ENCODE measurements around the gene MTMR4.

MTMR4 gene

GRCh38 chr17:58521680-58522079, 7.2 kb upstream of the MTMR4 start:
- Mint-ChIP-seq H3K4me3 (no peak overlapping the region), H3K36me3 (ENCODE audit: low read depth) (no peaks in the 10 kb centered on the region), H3K4me1 (peaks cover 29% of the 10 kb centered on the region), H3K27ac (no peak overlapping the region), H3K27me3 (ENCODE audit: low read depth, poor library complexity) (peaks cover 9% of the 10 kb centered on the region), H3K9me3 (no peaks in the 10 kb centered on the region)
- DNase-seq, result no peak
- TF ChIP-seq, protein P1, sequence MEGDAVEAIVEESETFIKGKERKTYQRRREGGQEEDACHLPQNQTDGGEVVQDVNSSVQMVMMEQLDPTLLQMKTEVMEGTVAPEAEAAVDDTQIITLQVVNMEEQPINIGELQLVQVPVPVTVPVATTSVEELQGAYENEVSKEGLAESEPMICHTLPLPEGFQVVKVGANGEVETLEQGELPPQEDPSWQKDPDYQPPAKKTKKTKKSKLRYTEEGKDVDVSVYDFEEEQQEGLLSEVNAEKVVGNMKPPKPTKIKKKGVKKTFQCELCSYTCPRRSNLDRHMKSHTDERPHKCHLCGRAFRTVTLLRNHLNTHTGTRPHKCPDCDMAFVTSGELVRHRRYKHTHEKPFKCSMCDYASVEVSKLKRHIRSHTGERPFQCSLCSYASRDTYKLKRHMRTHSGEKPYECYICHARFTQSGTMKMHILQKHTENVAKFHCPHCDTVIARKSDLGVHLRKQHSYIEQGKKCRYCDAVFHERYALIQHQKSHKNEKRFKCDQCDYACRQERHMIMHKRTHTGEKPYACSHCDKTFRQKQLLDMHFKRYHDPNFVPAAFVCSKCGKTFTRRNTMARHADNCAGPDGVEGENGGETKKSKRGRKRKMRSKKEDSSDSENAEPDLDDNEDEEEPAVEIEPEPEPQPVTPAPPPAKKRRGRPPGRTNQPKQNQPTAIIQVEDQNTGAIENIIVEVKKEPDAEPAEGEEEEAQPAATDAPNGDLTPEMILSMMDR (IDR thresholded peaks at IDR 0.05), result no peak

- H3K27ac Mint-ChIP-seq, result no peak overlapping the region
- H3K27me3 Mint-ChIP-seq (ENCODE audit: low read depth, poor library complexity), result peaks cover 9% of the 10 kb centered on the region
- TF ChIP-seq, protein P1 (IDR thresholded peaks at IDR 0.05), result peak; percentile 63
- H3K4me1 Mint-ChIP-seq, result peaks cover 31% of the 10 kb centered on the region
- H3K36me3 Mint-ChIP-seq (ENCODE audit: low read depth), result no peaks in the 10 kb centered on the region
- no peak overlapping the region for H3K4me3 Mint-ChIP-seq
- peak; percentile 53 for DNase-seq
- H3K9me3 Mint-ChIP-seq, result no peaks in the 10 kb centered on the region
These were observed 6.5 kb upstream of the MTMR4 start for GRCh38 chr17:58520843-58521430.

DNA sequence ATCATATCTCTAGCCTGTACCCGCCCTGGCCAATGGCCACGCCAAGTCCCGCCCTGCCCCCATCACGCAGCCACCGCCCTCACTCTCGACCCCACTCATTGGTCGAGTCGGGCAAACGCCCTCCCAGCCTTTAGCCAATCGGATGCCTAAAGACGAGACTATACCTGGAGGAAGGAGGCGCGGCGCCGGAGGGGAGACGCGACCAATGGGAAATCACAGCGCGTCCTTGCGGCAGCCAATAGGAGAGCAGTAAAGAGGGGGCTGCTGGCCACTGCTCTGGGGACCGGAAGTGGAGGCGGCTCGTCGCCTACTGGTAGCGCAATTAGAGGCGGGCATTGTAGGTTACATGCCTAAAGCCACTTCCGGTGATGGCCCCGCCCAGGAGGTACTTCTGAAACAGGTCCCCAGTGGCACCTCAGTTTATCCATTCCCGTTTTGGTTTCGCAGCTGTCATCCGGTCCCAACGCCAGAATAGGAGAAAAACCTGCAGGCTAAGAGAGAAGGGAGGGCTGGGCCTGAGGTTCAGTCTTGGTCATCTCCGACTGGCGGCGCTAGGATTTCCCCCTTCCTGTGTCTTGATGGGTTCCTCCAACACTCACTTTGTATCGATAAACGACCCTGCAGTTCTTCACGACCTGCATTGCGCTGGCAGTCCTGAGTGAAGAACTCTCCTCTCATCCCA, 3.6 kb upstream of the MTMR4 start:
- Mint-ChIP-seq H3K27me3 (ENCODE audit: low read depth, poor library complexity) (peaks cover 12% of the 10 kb centered on the region), H3K4me1 (peaks cover 44% of the 10 kb centered on the region), H3K9me3 (no peaks in the 10 kb centered on the region), H3K36me3 (ENCODE audit: low read depth) (no peaks in the 10 kb centered on the region), H3K27ac (peak overlapping the region; percentile 100), H3K4me3 (peak overlapping the region; percentile 93)
- TF ChIP-seq, protein P1 (IDR thresholded peaks at IDR 0.05), result no peak
- DNase-seq, result peak; percentile 98

GRCh38 chr17:58517378-58517927, 3.0 kb upstream of the MTMR4 start:
- H3K4me3 Mint-ChIP-seq, result peak overlapping the region; percentile 93
- H3K27ac Mint-ChIP-seq, result peak overlapping the region; percentile 94
- no peaks in the 10 kb centered on the region for H3K9me3 Mint-ChIP-seq

GRCh38 chr17:58516644-58517377, 2.4 kb upstream of the MTMR4 start:
- DNase-seq, result no peak
- Mint-ChIP-seq H3K27me3 (ENCODE audit: low read depth, poor library complexity) (peaks cover 11% of the 10 kb centered on the region), H3K4me3 (peak overlapping the region; percentile 93), H3K9me3 (no peaks in the 10 kb centered on the region), H3K36me3 (ENCODE audit: low read depth) (peaks cover 4% of the 10 kb centered on the region), H3K4me1 (peaks cover 50% of the 10 kb centered on the region), H3K27ac (peak overlapping the region; percentile 94)
- TF ChIP-seq, protein P1 (IDR thresholded peaks at IDR 0.05), result no peak

More at GRCh38 chr17:58517378-58517927, 3.0 kb upstream of the MTMR4 start:
- TF ChIP-seq, protein P1 (IDR thresholded peaks at IDR 0.05), result no peak
- H3K36me3 Mint-ChIP-seq (ENCODE audit: low read depth), result no peaks in the 10 kb centered on the region
- H3K27me3 Mint-ChIP-seq (ENCODE audit: low read depth, poor library complexity), result peaks cover 14% of the 10 kb centered on the region
- peaks cover 49% of the 10 kb centered on the region for H3K4me1 Mint-ChIP-seq
- no peak for DNase-seq
